Keratinocyte (primary cell): Measurements from ENCODE around the gene C4orf50. TPM values are rescaled to one million over a fixed set of nuclear protein-coding genes. Genes with fewer than 3 reads are reported as not detected.

ENCODE experiments used
- DNase-seq: peaks from one replicate; pipeline ENCODE4 v3.0.0-alpha.2; 2011; ENCODE audit warnings: low read depth, missing footprints, low spot score
- FAIRE-seq: peaks from 2 replicates; lab custom pipeline; 2011; peaks lifted over from hg19 to GRCh38; lab: Jason Lieb, UNC
- H2AFZ ChIP-seq: 2 replicates; pipeline ENCODE4 v1.6.0; 2012; ENCODE audit warnings: low read length, control low read depth, inconsistent platforms; ENCODE audit not compliant: control insufficient read depth
- H3K27ac ChIP-seq: 2 replicates; pipeline ENCODE4 v1.5.1; 2011; ENCODE audit warnings: low read length; ENCODE audit not compliant: control insufficient read depth, insufficient read depth
- H3K27me3 ChIP-seq: 3 replicates; pipeline ENCODE4 v1.6.0; 2011; ENCODE audit warnings: low read length; ENCODE audit not compliant: control insufficient read depth, insufficient read depth; ENCODE audit errors: extremely low read depth
- H3K36me3 ChIP-seq, 2 experiments: 2 replicates in 1 of 2; 3 replicates in 1 of 2; pipeline ENCODE4 v1.5.1; 2011; ENCODE audit warnings: low read length in 2 of 2, mild to moderate bottlenecking in 1 of 2; ENCODE audit not compliant: control insufficient read depth in 2 of 2, insufficient read depth in 2 of 2; ENCODE audit errors: extremely low read depth in 1 of 2
- H3K4me1 ChIP-seq: 3 replicates; pipeline ENCODE4 v1.5.1; 2011; ENCODE audit warnings: low read length; ENCODE audit not compliant: control insufficient read depth, insufficient read depth; ENCODE audit errors: extremely low read depth
- H3K4me2 ChIP-seq: 3 replicates; pipeline ENCODE4 v1.6.0; 2011; ENCODE audit warnings: low read depth, low read length; ENCODE audit not compliant: control insufficient read depth, insufficient read depth; ENCODE audit errors: extremely low read depth
- H3K4me3 ChIP-seq, 3 experiments: fragments of 200-600 bp in 1 of 3; sonication (generic) in 1 of 3; 2 replicates in 2 of 3; 3 replicates in 1 of 3; pipeline ENCODE4 v1.5.1; 2011 to 2016; ENCODE audit warnings: low read length in 3 of 3, mild to moderate bottlenecking in 3 of 3, control low read depth in 2 of 3, inconsistent platforms in 1 of 3, low read depth in 1 of 3, mixed read lengths in 1 of 3, mixed run types in 1 of 3, moderate library complexity in 1 of 3; ENCODE audit not compliant: control insufficient read depth in 2 of 3, insufficient read depth in 2 of 3; ENCODE audit errors: extremely low read depth in 1 of 3
- H3K79me2 ChIP-seq: 2 replicates; pipeline ENCODE4 v1.6.0; 2012; ENCODE audit warnings: low read length; ENCODE audit not compliant: control insufficient read depth, insufficient read depth
- H3K9ac ChIP-seq: 3 replicates; pipeline ENCODE4 v1.6.0; 2011; ENCODE audit warnings: low read length; ENCODE audit not compliant: control insufficient read depth, insufficient read depth; ENCODE audit errors: extremely low read depth
- H3K9me1 ChIP-seq: 3 replicates; pipeline ENCODE4 v1.6.0; 2011; ENCODE audit warnings: low read length; ENCODE audit not compliant: control insufficient read depth, insufficient read depth; ENCODE audit errors: extremely low read depth
- H3K9me3 ChIP-seq: 2 replicates; pipeline ENCODE4 v1.5.1; 2012; ENCODE audit warnings: low read depth, low read length; ENCODE audit not compliant: control insufficient read depth
- H4K20me1 ChIP-seq: 3 replicates; pipeline ENCODE4 v1.6.0; 2011; ENCODE audit warnings: low read length; ENCODE audit not compliant: control insufficient read depth, insufficient read depth; ENCODE audit errors: extremely low read depth
- CTCF ChIP-seq, 3 experiments: IDR thresholded peaks in 1 of 3; conservative IDR thresholded peaks in 1 of 3; optimal IDR thresholded peaks in 1 of 3; 2 replicates in 2 of 3; 3 replicates in 1 of 3; pipeline versions ENCODE3 to v1.5.1; 2011; ENCODE audit warnings: low read length in 3 of 3, mild to moderate bottlenecking in 3 of 3, moderate library complexity in 2 of 3, control low read depth in 1 of 3, inconsistent platforms in 1 of 3; ENCODE audit not compliant: insufficient read depth in 2 of 3; ENCODE audit errors: extremely low read depth in 1 of 3
- EZH2 ChIP-seq: IDR thresholded peaks from one replicate; pipeline ENCODE4 v1.6.1; 2012; ENCODE audit warnings: inconsistent platforms, mild to moderate bottlenecking, low read length, moderate library complexity
- dilution Hi-C: fragments of 300-500 bp; cut with MboI; formaldehyde crosslinking; loops from one replicate; pipeline ENCODE4 v1.7.0; 2020; ENCODE audit warnings: low sequenced_read_pairs; ENCODE audit not compliant: extremely low pct_ligation_motif_present
- polyA plus RNA-seq, 5 experiments: library from polyadenylated mRNA; depleted of rRNA in 3 of 5; stranded (reverse) in 3 of 5; stranded (forward) in 1 of 5; unstranded in 1 of 5; fragments of >200 nt; gene quantifications; 1 replicate in 1 of 5; 2 replicates in 3 of 5; 3 replicates in 1 of 5; pipeline versions ENCODE4 v1.2.1 to v1.2.3, GENCODE V29; 2011 to 2012; ENCODE audit warnings: missing spikeins in 2 of 5, low read depth in 1 of 5, low replicate concordance in 1 of 5

Gene C4orf50
- polyA plus RNA-seq, 1 donor (not counting 4 experiments of a cell fraction or from before 2014, with no cell fraction given), result not detected

DNA sequence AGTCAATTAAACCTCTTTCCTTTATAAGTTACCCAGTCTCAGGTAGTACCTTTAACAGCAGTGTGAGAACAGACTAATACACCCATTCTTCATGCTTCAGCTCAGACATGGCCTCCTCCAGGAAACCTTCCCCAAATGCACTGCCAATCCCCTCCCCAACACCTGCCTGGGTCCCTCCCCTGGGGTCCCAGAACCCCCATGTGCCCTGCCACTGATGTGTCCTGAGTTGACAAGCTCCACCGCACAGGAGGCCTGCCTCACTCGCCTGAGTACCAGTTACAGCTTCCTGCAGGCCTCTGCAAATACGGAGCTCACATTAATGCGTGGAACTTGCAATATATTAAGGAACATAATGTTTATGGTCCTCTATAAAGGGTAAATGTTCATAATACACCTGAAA lies 90.5 kb downstream of the C4orf50 start:
- TF ChIP-seq CTCF (optimal IDR thresholded peaks at IDR 0.05 in 1 of 3, IDR thresholded peaks at IDR 0.05 in 1 of 3, conservative IDR thresholded peaks at IDR 0.05 in 1 of 3; ENCODE audit: extremely low read depth in 1 of 3, insufficient read depth in 2 of 3, low read length in 3 of 3) (no peak), EZH2 (no peak)
- H4K20me1 ChIP-seq, result no peaks in the 10 kb centered on the region
- no peak for FAIRE-seq
- DNase-seq, result no peak
- H3K79me2 ChIP-seq, result no peaks in the 10 kb centered on the region
- no peaks in the 10 kb centered on the region for H3K4me1 ChIP-seq
- H2AFZ ChIP-seq, result no peak overlapping the region
- no peak overlapping the region for H3K27ac ChIP-seq
- no peaks in the 10 kb centered on the region for H3K9me1 ChIP-seq
- no peak overlapping the region for H3K4me3 ChIP-seq
- no peaks in the 10 kb centered on the region for H3K36me3 ChIP-seq
- no peak overlapping the region for H3K9ac ChIP-seq
- no peak overlapping the region for H3K4me2 ChIP-seq
- peaks cover 4% of the 10 kb centered on the region for H3K27me3 ChIP-seq
- H3K9me3 ChIP-seq, result no peaks in the 10 kb centered on the region
- dilution Hi-C loops, result no loop called here

DNA sequence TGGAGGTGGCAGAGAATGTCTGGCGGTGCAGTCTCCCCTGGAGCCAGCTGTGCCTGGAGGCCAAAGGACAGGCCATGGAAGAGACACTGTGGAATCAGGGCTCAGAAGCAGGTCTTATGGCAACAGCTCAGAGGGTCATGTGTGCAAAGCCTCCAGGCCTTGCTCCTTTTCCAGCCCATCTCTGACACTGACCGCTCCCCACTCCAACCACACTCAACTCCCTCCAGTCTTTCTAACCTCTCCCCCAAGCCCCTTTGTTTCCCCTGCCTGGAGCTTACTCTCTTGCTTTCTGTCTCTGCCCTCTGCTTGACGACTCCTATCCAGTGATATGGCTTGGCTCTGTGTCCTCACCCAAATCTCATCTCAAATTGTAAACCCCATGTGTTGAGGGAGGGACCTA lies 91.1 kb downstream of the C4orf50 start:
- FAIRE-seq, result no peak
- H3K27ac ChIP-seq, result no peak overlapping the region
- H3K4me2 ChIP-seq, result no peak overlapping the region
- no peak for DNase-seq
- H3K9me1 ChIP-seq, result no peaks in the 10 kb centered on the region
- H3K36me3 ChIP-seq, result no peaks in the 10 kb centered on the region
- H3K4me1 ChIP-seq, result no peaks in the 10 kb centered on the region
- TF ChIP-seq EZH2, result no peak
- TF ChIP-seq CTCF (optimal IDR thresholded peaks at IDR 0.05 in 1 of 3, IDR thresholded peaks at IDR 0.05 in 1 of 3, conservative IDR thresholded peaks at IDR 0.05 in 1 of 3; ENCODE audit: extremely low read depth in 1 of 3, insufficient read depth in 2 of 3, low read length in 3 of 3), result no peak
- H3K9ac ChIP-seq, result no peak overlapping the region
- H3K9me3 ChIP-seq, result no peaks in the 10 kb centered on the region
- no peak overlapping the region for H2AFZ ChIP-seq
- H3K79me2 ChIP-seq, result no peaks in the 10 kb centered on the region
- H3K4me3 ChIP-seq, result no peak overlapping the region
- H3K27me3 ChIP-seq, result peaks cover 8% of the 10 kb centered on the region
- dilution Hi-C loops, result no loop called here
- no peaks in the 10 kb centered on the region for H4K20me1 ChIP-seq
